ENCODE results near the gene MYCBP2. TPM values are rescaled to one million over a fixed set of nuclear protein-coding genes. Genes with fewer than 3 reads are reported as not detected.

The MYCBP2 gene
- total RNA-seq, 1 experiment from 2014 or later = 53.3 TPM

- peaks cover 2% of the 10 kb centered on the region; the same call in 1 of the 2 replicates for H3K36me3 ChIP-seq (ENCODE audit: low read depth, low read length)
- CTCF ChIA-PET = no interaction called here
Observed at GRCh38 chr13:77136902-77137420, 189.9 kb downstream of the MYCBP2 start.

GRCh38 chr13:77124423-77124822 lies 202.5 kb downstream of the MYCBP2 start:
- Histone ChIP-seq H3K4me3 (ENCODE audit: low read length) (no peak overlapping the region), H3K4me1 (ENCODE audit: insufficient read depth, low read length) (no peaks in the 10 kb centered on the region), H3K27me3 (ENCODE audit: low read length) (no peaks in the 10 kb centered on the region), H4K20me1 (ENCODE audit: low read length) (no peaks in the 10 kb centered on the region), H3F3A (ENCODE audit: low read length, unreplicated experiment) (no peaks in the 10 kb centered on the region), H3K9me3 (ENCODE audit: low read length) (no peaks in the 10 kb centered on the region), H3K9me2 (replicated peaks; ENCODE audit: low read length) (no peaks in the 10 kb centered on the region), H3K4me2 (ENCODE audit: low read length) (no peak overlapping the region), H3K79me2 (ENCODE audit: low read length) (no peaks in the 10 kb centered on the region), H2AFZ (ENCODE audit: low read length) (no peak overlapping the region), H3K9ac (ENCODE audit: low read length) (no peak overlapping the region), H3K27ac (ENCODE audit: low read length) (no peak overlapping the region), H3K36me3 (ENCODE audit: low read depth, low read length) (no peaks in the 10 kb centered on the region)
- DNase-seq (no peak), ATAC-seq (no peak)
- intact Hi-C loops (cut with micrococcal nuclease) = no loop called here
- ChIA-PET CTCF (no interaction called here), POLR2A (ENCODE audit: unreplicated experiment) (no interaction called here)
- no TSS peak for BruUV-seq (replicated peaks)
- TF ChIP-seq, protein P1, sequence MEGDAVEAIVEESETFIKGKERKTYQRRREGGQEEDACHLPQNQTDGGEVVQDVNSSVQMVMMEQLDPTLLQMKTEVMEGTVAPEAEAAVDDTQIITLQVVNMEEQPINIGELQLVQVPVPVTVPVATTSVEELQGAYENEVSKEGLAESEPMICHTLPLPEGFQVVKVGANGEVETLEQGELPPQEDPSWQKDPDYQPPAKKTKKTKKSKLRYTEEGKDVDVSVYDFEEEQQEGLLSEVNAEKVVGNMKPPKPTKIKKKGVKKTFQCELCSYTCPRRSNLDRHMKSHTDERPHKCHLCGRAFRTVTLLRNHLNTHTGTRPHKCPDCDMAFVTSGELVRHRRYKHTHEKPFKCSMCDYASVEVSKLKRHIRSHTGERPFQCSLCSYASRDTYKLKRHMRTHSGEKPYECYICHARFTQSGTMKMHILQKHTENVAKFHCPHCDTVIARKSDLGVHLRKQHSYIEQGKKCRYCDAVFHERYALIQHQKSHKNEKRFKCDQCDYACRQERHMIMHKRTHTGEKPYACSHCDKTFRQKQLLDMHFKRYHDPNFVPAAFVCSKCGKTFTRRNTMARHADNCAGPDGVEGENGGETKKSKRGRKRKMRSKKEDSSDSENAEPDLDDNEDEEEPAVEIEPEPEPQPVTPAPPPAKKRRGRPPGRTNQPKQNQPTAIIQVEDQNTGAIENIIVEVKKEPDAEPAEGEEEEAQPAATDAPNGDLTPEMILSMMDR (conservative IDR thresholded peaks at IDR 0.05; ENCODE audit: low read depth, low read length) = no peak
- TF ChIP-seq EZH2phosphoT487 (IDR thresholded peaks at IDR 0.05; ENCODE audit: borderline replicate concordance, low read length) (no peak), EZH2 (IDR thresholded peaks at IDR 0.05; ENCODE audit: low read length, unreplicated experiment) (no peak)

More at GRCh38 chr13:77136902-77137420, 189.9 kb downstream of the MYCBP2 start:
- H2AFZ ChIP-seq (ENCODE audit: low read length) = no peak overlapping the region
- no peak overlapping the region for H3K9ac ChIP-seq (ENCODE audit: low read length)
- no peaks in the 10 kb centered on the region for H3K9me2 ChIP-seq (replicated peaks; ENCODE audit: low read length)
- no TSS peak for BruUV-seq (replicated peaks)
- H3K27ac ChIP-seq (ENCODE audit: low read length) = no peak overlapping the region
- no peaks in the 10 kb centered on the region for H3K27me3 ChIP-seq (ENCODE audit: low read length)
- H3K4me2 ChIP-seq (ENCODE audit: low read length) = no peak overlapping the region
- no peaks in the 10 kb centered on the region for H4K20me1 ChIP-seq (ENCODE audit: low read length)
- H3F3A ChIP-seq (ENCODE audit: low read length, unreplicated experiment) = no peaks in the 10 kb centered on the region
- no peak overlapping the region for H3K4me3 ChIP-seq (ENCODE audit: low read length)
- no peaks in the 10 kb centered on the region for H3K9me3 ChIP-seq (ENCODE audit: low read length)
- no peaks in the 10 kb centered on the region for H3K4me1 ChIP-seq (ENCODE audit: insufficient read depth, low read length)
- POLR2A ChIA-PET (ENCODE audit: unreplicated experiment) = no interaction called here
- DNase-seq (no peak), ATAC-seq (no peak)
- no peak for TF ChIP-seq EZH2phosphoT487 (IDR thresholded peaks at IDR 0.05; ENCODE audit: borderline replicate concordance, low read length)
- no peak for TF ChIP-seq EZH2 (IDR thresholded peaks at IDR 0.05; ENCODE audit: low read length, unreplicated experiment)
- TF ChIP-seq, protein P1 (conservative IDR thresholded peaks at IDR 0.05; ENCODE audit: low read depth, low read length) = no peak
- H3K79me2 ChIP-seq (ENCODE audit: low read length) = no peaks in the 10 kb centered on the region
- intact Hi-C loops (cut with micrococcal nuclease) = no loop called here

GRCh38 chr13:77118134-77118533 lies 208.8 kb downstream of the MYCBP2 start:
- Histone ChIP-seq H3K4me1 (ENCODE audit: insufficient read depth, low read length) (peaks cover 4% of the 10 kb centered on the region; the same call in 1 of the 2 replicates), H3K4me3 (ENCODE audit: low read length) (no peak overlapping the region), H3K36me3 (ENCODE audit: low read depth, low read length) (no peaks in the 10 kb centered on the region), H3K9me3 (ENCODE audit: low read length) (no peaks in the 10 kb centered on the region), H4K20me1 (ENCODE audit: low read length) (no peaks in the 10 kb centered on the region), H3K9me2 (replicated peaks; ENCODE audit: low read length) (no peaks in the 10 kb centered on the region), H3K9ac (ENCODE audit: low read length) (no peak overlapping the region), H3K4me2 (ENCODE audit: low read length) (no peak overlapping the region), H3K79me2 (ENCODE audit: low read length) (no peaks in the 10 kb centered on the region), H2AFZ (ENCODE audit: low read length) (no peak overlapping the region), H3K27ac (ENCODE audit: low read length) (no peak overlapping the region), H3K27me3 (ENCODE audit: low read length) (no peaks in the 10 kb centered on the region), H3F3A (ENCODE audit: low read length, unreplicated experiment) (no peaks in the 10 kb centered on the region)
- DNase-seq (no peak), ATAC-seq (no peak)
- BruUV-seq (replicated peaks) = no TSS peak
- ChIA-PET CTCF (no interaction called here), POLR2A (ENCODE audit: unreplicated experiment) (no interaction called here)
- TF ChIP-seq, protein P1 (conservative IDR thresholded peaks at IDR 0.05; ENCODE audit: low read depth, low read length) = no peak
- TF ChIP-seq EZH2phosphoT487 (IDR thresholded peaks at IDR 0.05; ENCODE audit: borderline replicate concordance, low read length) = no peak
- TF ChIP-seq EZH2 (IDR thresholded peaks at IDR 0.05; ENCODE audit: low read length, unreplicated experiment) = no peak
- intact Hi-C loops (cut with micrococcal nuclease) = no loop called here
